ENCODE measurements around the gene CYP2C19. TPM values are rescaled to one million over a fixed set of nuclear protein-coding genes. Genes with fewer than 3 reads are reported as not detected.

The CYP2C19 gene
- total and polyA plus RNA-seq, 2 of the 4 experiments (the other 2 are of a cell fraction): not detected

GRCh38 chr10:94858005-94858404, 95.5 kb downstream of the CYP2C19 start:
- POLR2A ChIA-PET (ENCODE audit: unreplicated experiment): no interaction called here
- Histone ChIP-seq H3K4me1 (ENCODE audit: control insufficient read depth, insufficient read depth, low read length) (no peaks in the 10 kb centered on the region), H2BK5ac (ENCODE audit: low read depth, low read length, poor library complexity, severe bottlenecking) (no peak overlapping the region), H3K36me3 (ENCODE audit: control insufficient read depth, insufficient read depth, low read length) (no peaks in the 10 kb centered on the region), H3K79me1 (ENCODE audit: low read depth in 1 of 2, low read length in 2 of 2) (no peaks in the 10 kb centered on the region), H4K20me1 (ENCODE audit: insufficient read depth, low read length) (no peaks in the 10 kb centered on the region), H3K9me3 (ENCODE audit: control insufficient read depth, insufficient read depth, low read length) (peaks cover 11% of the 10 kb centered on the region), H3K27me3 (ENCODE audit: control insufficient read depth, insufficient read depth, low read length) (no peaks in the 10 kb centered on the region), H3K56ac (ENCODE audit: extremely low read depth, insufficient read depth, low read length) (no peak overlapping the region), H3K27ac (ENCODE audit: insufficient read depth, low read length) (no peak overlapping the region), H4K91ac (ENCODE audit: insufficient read depth, low read depth, low read length) (no peak overlapping the region), H2BK120ac (ENCODE audit: low read depth, low read length) (no peak overlapping the region), H2BK15ac (ENCODE audit: low read depth, low read length) (no peak overlapping the region), H3K14ac (replicated peaks; ENCODE audit: low read depth, low read length) (no peak overlapping the region), H3K9ac (ENCODE audit: low read depth, low read length) (no peak overlapping the region), H4K5ac (ENCODE audit: low read depth, low read length) (no peak overlapping the region), H2AK5ac (ENCODE audit: low read depth, low read length) (no peak overlapping the region), H3K23ac (ENCODE audit: low read depth, low read length) (no peak overlapping the region), H3K18ac (ENCODE audit: low read depth, low read length) (no peak overlapping the region), H2AK9ac (replicated peaks; ENCODE audit: low read depth, low read length, poor library complexity) (no peak overlapping the region), H3K4me3 (ENCODE audit: insufficient read depth, low read depth, low read length) (no peak overlapping the region), H3K9me1 (ENCODE audit: insufficient read depth, low read length) (no peaks in the 10 kb centered on the region), H4K8ac (ENCODE audit: low read depth in 2 of 2, low read length in 2 of 2) (no peak overlapping the region), H2AFZ (replicated peaks; ENCODE audit: low read length, poor library complexity) (no peak overlapping the region), H2BK20ac (ENCODE audit: low read depth, low read length) (no peak overlapping the region), H3K4me2 (ENCODE audit: low read depth, low read length) (no peak overlapping the region), H3K4ac (ENCODE audit: low read depth, low read length) (no peak overlapping the region)
- intact Hi-C loops (cut with micrococcal nuclease): no loop called here
- in situ Hi-C loops (cut with MboI; ENCODE audit: low sequenced_read_pairs): no loop called here
- DNase-seq (no peak), ATAC-seq (ENCODE audit: low read depth) (no peak)
- CTCF ChIA-PET: no interaction called here
- dilution Hi-C loops (cut with HindIII; ENCODE audit: low sequenced_read_pairs, unreplicated experiment): no loop called here
- BruUV-seq (replicated peaks): no TSS peak
- TF ChIP-seq, protein P1, sequence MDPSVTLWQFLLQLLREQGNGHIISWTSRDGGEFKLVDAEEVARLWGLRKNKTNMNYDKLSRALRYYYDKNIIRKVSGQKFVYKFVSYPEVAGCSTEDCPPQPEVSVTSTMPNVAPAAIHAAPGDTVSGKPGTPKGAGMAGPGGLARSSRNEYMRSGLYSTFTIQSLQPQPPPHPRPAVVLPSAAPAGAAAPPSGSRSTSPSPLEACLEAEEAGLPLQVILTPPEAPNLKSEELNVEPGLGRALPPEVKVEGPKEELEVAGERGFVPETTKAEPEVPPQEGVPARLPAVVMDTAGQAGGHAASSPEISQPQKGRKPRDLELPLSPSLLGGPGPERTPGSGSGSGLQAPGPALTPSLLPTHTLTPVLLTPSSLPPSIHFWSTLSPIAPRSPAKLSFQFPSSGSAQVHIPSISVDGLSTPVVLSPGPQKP (IDR thresholded peaks at IDR 0.05; ENCODE audit: borderline replicate concordance, low read depth, low read length): no peak
- TF ChIP-seq, protein P2, sequence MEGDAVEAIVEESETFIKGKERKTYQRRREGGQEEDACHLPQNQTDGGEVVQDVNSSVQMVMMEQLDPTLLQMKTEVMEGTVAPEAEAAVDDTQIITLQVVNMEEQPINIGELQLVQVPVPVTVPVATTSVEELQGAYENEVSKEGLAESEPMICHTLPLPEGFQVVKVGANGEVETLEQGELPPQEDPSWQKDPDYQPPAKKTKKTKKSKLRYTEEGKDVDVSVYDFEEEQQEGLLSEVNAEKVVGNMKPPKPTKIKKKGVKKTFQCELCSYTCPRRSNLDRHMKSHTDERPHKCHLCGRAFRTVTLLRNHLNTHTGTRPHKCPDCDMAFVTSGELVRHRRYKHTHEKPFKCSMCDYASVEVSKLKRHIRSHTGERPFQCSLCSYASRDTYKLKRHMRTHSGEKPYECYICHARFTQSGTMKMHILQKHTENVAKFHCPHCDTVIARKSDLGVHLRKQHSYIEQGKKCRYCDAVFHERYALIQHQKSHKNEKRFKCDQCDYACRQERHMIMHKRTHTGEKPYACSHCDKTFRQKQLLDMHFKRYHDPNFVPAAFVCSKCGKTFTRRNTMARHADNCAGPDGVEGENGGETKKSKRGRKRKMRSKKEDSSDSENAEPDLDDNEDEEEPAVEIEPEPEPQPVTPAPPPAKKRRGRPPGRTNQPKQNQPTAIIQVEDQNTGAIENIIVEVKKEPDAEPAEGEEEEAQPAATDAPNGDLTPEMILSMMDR (conservative IDR thresholded peaks at IDR 0.05; ENCODE audit: low read depth, low read length): no peak
- no peak for TF ChIP-seq MAFK (IDR thresholded peaks at IDR 0.05; ENCODE audit: low read depth, low read length)
- no peak for TF ChIP-seq MXI1 (IDR thresholded peaks at IDR 0.05; ENCODE audit: borderline replicate concordance, low read depth, low read length)
- no peak for TF ChIP-seq CEBPB (IDR thresholded peaks at IDR 0.05; ENCODE audit: low read depth, low read length)
- no peak for TF ChIP-seq CHD1 (IDR thresholded peaks at IDR 0.05; ENCODE audit: low read depth, low read length)
- TF ChIP-seq SMC3 (IDR thresholded peaks at IDR 0.05; ENCODE audit: low read depth, low read length): no peak
- TF ChIP-seq BHLHE40 (IDR thresholded peaks at IDR 0.05; ENCODE audit: low read depth, low read length): no peak
- TF ChIP-seq, protein P3, sequence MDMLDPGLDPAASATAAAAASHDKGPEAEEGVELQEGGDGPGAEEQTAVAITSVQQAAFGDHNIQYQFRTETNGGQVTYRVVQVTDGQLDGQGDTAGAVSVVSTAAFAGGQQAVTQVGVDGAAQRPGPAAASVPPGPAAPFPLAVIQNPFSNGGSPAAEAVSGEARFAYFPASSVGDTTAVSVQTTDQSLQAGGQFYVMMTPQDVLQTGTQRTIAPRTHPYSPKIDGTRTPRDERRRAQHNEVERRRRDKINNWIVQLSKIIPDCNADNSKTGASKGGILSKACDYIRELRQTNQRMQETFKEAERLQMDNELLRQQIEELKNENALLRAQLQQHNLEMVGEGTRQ (IDR thresholded peaks at IDR 0.05; ENCODE audit: low read depth, low read length): no peak
- TF ChIP-seq FOS (IDR thresholded peaks at IDR 0.05; ENCODE audit: low read depth, low read length): no peak
- TF ChIP-seq RFX5 (IDR thresholded peaks at IDR 0.05; ENCODE audit: low read depth, low read length): no peak
- TF ChIP-seq RAD21 (IDR thresholded peaks at IDR 0.05; ENCODE audit: low read length): no peak
- no peak for TF ChIP-seq RCOR1 (IDR thresholded peaks at IDR 0.05; ENCODE audit: insufficient replicate concordance, low read length)
- no peak for TF ChIP-seq POLR2A (IDR thresholded peaks at IDR 0.05; ENCODE audit: low read depth, low read length)
- TF ChIP-seq MAZ (IDR thresholded peaks at IDR 0.05; ENCODE audit: borderline replicate concordance, low read depth, low read length): no peak
- no peak for TF ChIP-seq NFE2L2 (IDR thresholded peaks at IDR 0.05; ENCODE audit: low read depth, low read length)
- no CpG with 5 or more reads among the region's 4 CpGs for WGBS, 2 experiments (ENCODE audit: extremely low coverage in 2 of 2, insufficient read length in 1 of 2)

Measured in IMR-90 (cell line).